Measurements from ENCODE around the gene GOLGA2. TPM values are rescaled to one million over a fixed set of nuclear protein-coding genes. Genes with fewer than 3 reads are reported as not detected.

GOLGA2 gene
- total RNA-seq, 4 donors from 2014 or later, result 71.1 to 130 (median 83.1) TPM

- peak overlapping the region; percentile 7 to 50 for H3K4me3 ChIP-seq
- H3K36me3 ChIP-seq, result peaks cover 0 to 17% of the 10 kb centered on the region in 2 donors
- peak overlapping the region in 3 of 4 donors; percentile 61 to 67 (median 63) for H3K27ac ChIP-seq
- 67% methylated on average over 1 of the region's 11 CpGs; no CpG with 5 or more reads in 1 of the 2 donors for WGBS, 2 donors (ENCODE audit: low coverage in 1 of 2)
- ATAC-seq, result no peak
- TF ChIP-seq POLR2AphosphoS5 (IDR thresholded peaks at IDR 0.05) (no peak), POLR2A (IDR thresholded peaks at IDR 0.05) (no peak), EP300 (IDR thresholded peaks at IDR 0.05) (no peak)
- TF ChIP-seq, protein P1, sequence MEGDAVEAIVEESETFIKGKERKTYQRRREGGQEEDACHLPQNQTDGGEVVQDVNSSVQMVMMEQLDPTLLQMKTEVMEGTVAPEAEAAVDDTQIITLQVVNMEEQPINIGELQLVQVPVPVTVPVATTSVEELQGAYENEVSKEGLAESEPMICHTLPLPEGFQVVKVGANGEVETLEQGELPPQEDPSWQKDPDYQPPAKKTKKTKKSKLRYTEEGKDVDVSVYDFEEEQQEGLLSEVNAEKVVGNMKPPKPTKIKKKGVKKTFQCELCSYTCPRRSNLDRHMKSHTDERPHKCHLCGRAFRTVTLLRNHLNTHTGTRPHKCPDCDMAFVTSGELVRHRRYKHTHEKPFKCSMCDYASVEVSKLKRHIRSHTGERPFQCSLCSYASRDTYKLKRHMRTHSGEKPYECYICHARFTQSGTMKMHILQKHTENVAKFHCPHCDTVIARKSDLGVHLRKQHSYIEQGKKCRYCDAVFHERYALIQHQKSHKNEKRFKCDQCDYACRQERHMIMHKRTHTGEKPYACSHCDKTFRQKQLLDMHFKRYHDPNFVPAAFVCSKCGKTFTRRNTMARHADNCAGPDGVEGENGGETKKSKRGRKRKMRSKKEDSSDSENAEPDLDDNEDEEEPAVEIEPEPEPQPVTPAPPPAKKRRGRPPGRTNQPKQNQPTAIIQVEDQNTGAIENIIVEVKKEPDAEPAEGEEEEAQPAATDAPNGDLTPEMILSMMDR (IDR thresholded peaks at IDR 0.05), result no peak
- H3K4me1 ChIP-seq, result peaks cover 0 to 44% (median 5%) of the 10 kb centered on the region in 3 donors
- no peaks in the 10 kb centered on the region for H3K9me3 ChIP-seq
- H3K27me3 ChIP-seq, result no peaks in the 10 kb centered on the region
These were observed 57.7 kb downstream of the GOLGA2 start for GRCh38 chr9:128218172-128218517.

GRCh38 chr9:128216781-128217553 lies 58.8 kb downstream of the GOLGA2 start:
- H3K27ac ChIP-seq, result peak overlapping the region in 3 of 4 donors; percentile 69 to 77 (median 70)
- peaks cover 0 to 7% of the 10 kb centered on the region in 2 donors for H3K36me3 ChIP-seq
- no peak overlapping the region for H3K4me3 ChIP-seq
- TF ChIP-seq POLR2AphosphoS5 (IDR thresholded peaks at IDR 0.05) (no peak), EP300 (IDR thresholded peaks at IDR 0.05) (no peak), POLR2A (IDR thresholded peaks at IDR 0.05) (no peak)
- TF ChIP-seq, protein P1 (IDR thresholded peaks at IDR 0.05), result no peak
- 83 to 90% methylated on average over 1 to 2 of the region's 16 CpGs for WGBS, 2 donors (ENCODE audit: low coverage in 1 of 2)
- no peaks in the 10 kb centered on the region for H3K9me3 ChIP-seq
- no peaks in the 10 kb centered on the region for H3K27me3 ChIP-seq
- H3K4me1 ChIP-seq, result peaks cover 0 to 44% (median 5%) of the 10 kb centered on the region in 3 donors
- ATAC-seq, result peak; percentile 14

- Histone ChIP-seq H3K27ac (peak overlapping the region in 3 of 4 donors; percentile 69 to 77 (median 70)), H3K4me3 (no peak overlapping the region), H3K36me3 (peaks cover 0 to 7% of the 10 kb centered on the region in 2 donors), H3K9me3 (no peaks in the 10 kb centered on the region), H3K27me3 (no peaks in the 10 kb centered on the region), H3K4me1 (peaks cover 0 to 49% (median 10%) of the 10 kb centered on the region in 3 donors)
- peak; percentile 64 for ATAC-seq
- WGBS, 2 donors (ENCODE audit: low coverage in 1 of 2), result 29 to 56% methylated on average over 2 to 3 of the region's 10 CpGs
- no peak for TF ChIP-seq POLR2AphosphoS5 (IDR thresholded peaks at IDR 0.05)
- TF ChIP-seq, protein P1 (IDR thresholded peaks at IDR 0.05), result no peak
- no peak for TF ChIP-seq POLR2A (IDR thresholded peaks at IDR 0.05)
- TF ChIP-seq EP300 (IDR thresholded peaks at IDR 0.05), result no peak
These were observed 60.1 kb downstream of the GOLGA2 start for GRCh38 chr9:128215491-128216409.

DNA sequence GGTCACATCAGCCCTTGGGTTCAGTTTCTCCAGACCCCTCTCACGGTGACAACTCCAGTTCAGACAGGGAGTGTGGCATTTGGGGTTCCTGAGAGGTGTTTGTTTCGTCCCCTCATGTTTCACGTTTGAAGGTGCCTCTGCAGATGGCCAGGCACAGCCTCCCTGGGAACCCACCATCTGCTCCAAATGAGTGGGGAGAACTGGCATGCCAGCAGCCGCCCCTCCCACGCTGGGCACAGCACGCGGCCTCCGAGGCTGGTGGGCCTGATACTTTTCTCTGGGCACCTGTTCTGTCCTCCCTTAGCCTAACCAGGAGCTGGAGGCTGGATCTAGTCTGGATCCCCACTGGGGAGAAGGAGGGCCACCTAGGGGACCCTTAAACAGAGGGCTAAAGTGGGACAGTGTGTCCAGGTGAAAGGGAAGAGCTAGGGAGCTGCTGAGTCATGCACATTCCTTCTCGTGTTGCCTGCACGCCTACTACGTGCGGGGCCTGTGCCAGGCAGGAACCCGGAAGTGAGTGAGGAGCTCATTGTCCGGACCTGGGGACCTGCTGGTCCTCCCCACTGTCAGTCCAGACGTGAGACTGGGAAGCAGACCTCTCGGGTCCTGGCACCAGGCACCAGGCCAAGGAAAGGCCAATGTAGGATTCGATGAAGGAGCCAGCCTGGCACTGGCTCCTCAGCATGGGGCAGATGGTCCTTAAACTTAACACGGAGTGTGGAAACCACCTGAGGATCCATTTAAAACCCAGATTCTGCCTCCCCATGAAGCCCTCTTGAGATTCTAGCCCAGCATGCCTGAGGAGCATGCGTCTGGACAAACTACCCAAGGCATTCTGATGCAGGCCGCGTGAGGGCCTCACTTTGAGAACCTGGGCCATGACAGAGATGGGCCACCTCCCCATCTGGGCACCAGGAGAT lies 61.0 kb downstream of the GOLGA2 start:
- TF ChIP-seq POLR2AphosphoS5 (IDR thresholded peaks at IDR 0.05), result no peak
- no peak for TF ChIP-seq POLR2A (IDR thresholded peaks at IDR 0.05)
- TF ChIP-seq EP300 (IDR thresholded peaks at IDR 0.05), result no peak
- TF ChIP-seq, protein P1 (IDR thresholded peaks at IDR 0.05), result no peak
- Histone ChIP-seq H3K36me3 (no peaks in the 10 kb centered on the region), H3K4me3 (no peak overlapping the region), H3K27me3 (no peaks in the 10 kb centered on the region), H3K9me3 (no peaks in the 10 kb centered on the region), H3K27ac (peak overlapping the region in 3 of 4 donors; percentile 69 to 77 (median 70)), H3K4me1 (peaks cover 0 to 53% (median 13%) of the 10 kb centered on the region in 3 donors)
- 56 to 83% methylated on average over 2 to 7 of the region's 21 CpGs for WGBS, 2 donors (ENCODE audit: low coverage in 1 of 2)
- no peak for ATAC-seq

Data from gastroesophageal sphincter (tissue), 4 donors.